ENCODE results near the gene MLLT3. TPM values are rescaled to one million over a fixed set of nuclear protein-coding genes. Genes with fewer than 3 reads are reported as not detected.

Gene MLLT3
- 10 to 100 TPM; 40.9 to 85.3 (median 71.3) TPM for total RNA-seq
- polyA plus RNA-seq, result 10 to 100 TPM; 62.6 to 64.8 TPM
- 146 reads per million, percentile 90 among the genes with 10 or more reads in this experiment for total RNA-seq

DNA sequence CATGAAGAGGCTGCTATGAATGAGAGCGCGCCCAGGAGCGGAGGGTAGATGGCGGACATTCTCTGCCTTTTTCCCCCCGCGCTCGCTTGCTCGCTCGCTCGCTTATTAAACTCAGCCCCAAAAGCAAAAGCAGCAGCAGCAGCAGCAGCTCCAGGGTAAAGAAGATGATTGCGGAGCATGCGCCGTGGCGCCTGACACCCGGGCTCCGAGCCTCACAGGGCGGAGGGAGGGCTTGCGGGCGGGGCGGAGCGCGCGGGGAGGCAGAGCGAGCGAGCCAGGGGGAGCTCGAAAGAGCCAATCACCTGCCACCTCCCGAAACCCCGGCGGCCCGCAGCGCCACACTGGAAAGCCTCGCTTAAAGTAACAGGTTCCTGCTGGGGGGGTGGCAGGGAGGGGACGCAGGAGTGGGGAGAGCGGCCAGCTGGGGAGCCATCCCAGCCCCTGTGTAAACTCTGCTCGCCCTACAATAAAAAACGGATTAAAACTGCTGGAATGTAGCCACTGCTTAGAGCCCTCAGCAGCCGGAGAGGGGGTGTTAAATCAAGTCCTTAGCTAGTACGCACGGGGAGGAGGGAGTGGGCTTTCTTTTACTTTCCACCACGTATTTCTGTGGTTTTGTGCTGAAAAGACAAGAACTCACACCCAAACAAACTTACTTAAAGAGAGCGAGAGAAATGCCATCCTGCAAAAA, at the start of gene MLLT3:
MLLT3 (minus strand) TSS at position 170 of the 691 bp plus-strand sequence.
- Histone ChIP-seq H3K4me3 (ENCODE audit: low read length) (peak within 1 kb of the TSS; percentile 84), H3K27ac (ENCODE audit: low read depth, low read length) (peak within 1 kb of the TSS; percentile 89), H3K4me1 (ENCODE audit: control insufficient read depth in 2 of 2, insufficient read depth in 2 of 2, low read length in 2 of 2) (peaks cover 21 to 40% of the 10 kb centered on the region in 2 donors), H3K9me3 (ENCODE audit: control insufficient read depth in 2 of 3, low read length in 3 of 3) (no peaks in the 10 kb centered on the region), H3K36me3 (ENCODE audit: control insufficient read depth in 2 of 3, insufficient read depth in 3 of 3, low read length in 3 of 3) (peaks cover 0 to 10% (median 0%) of the 10 kb centered on the region in 3 experiments), H3K27me3 (ENCODE audit: control insufficient read depth in 2 of 2, insufficient read depth in 2 of 2, low read length in 2 of 2) (no peaks in the 10 kb centered on the region)
- no peaks in the 10 kb centered on the region for H3K27me3 Mint-ChIP-seq
- ATAC-seq, result peak; percentile 88
- H3K9me3 Mint-ChIP-seq, result peaks cover 0 to 2% (median 0%) of the 10 kb centered on the region in 11 donors
- H3K27ac Mint-ChIP-seq, result peak within 1 kb of the TSS; percentile 89 to 100 (median 99)
- CTCF ChIA-PET, result interaction anchor here (0.6 to 1.5 kb wide), 10 partner anchors 26 to 488 kb away, joined by 3 to 9 read pairs (median 4); partner anchors contain the start of gene FOCAD
- DNase-seq, result peak; percentile 91 to 98 (median 98)
- H3K36me3 Mint-ChIP-seq, result peaks cover 0 to 21% (median 0%) of the 10 kb centered on the region in 5 donors
- peak within 1 kb of the TSS; percentile 92 to 100 (median 98) for H3K4me3 Mint-ChIP-seq
- POLR2A ChIA-PET, result interaction anchor here (0.5 to 2.3 kb wide), 40 partner anchors 12 to 607 kb away, joined by 3 to 31 read pairs (median 4); partner anchors contain the start of genes FOCAD and HACD4
- H3K4me1 Mint-ChIP-seq, result peaks cover 30 to 48% (median 45%) of the 10 kb centered on the region in 7 donors
- intact Hi-C loops (cut with micrococcal nuclease), result loop anchor here (1.0 to 10.0 kb wide), 31 partner anchors 18 to 1575 kb away; partner anchors contain the start of genes FOCAD (in 2 of the 2), HACD4 (in 2 of the 2), RRAGA (in 2 of the 2) and DENND4C (in 1 of the 2)

DNA sequence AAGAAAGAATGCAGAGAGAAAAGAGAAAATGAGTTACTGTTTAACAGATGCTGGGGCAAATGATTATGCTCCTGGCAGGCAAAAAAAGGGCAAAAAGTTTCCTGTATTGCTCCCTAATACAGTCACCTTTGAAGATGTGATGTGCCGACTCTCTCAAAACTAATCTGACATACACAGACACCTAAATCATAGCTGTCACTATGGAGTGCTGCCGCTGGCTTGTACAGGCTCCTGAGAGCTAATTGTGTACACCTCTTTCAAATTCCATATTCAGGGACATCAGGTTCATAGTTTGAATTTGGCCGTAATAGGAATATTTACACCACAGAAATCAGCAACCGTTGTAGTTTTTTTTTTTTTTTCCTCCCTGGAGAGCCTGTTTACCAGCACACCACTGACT, 49.3 kb upstream of the MLLT3 start:
- no peak overlapping the region for H3K27ac ChIP-seq (ENCODE audit: low read depth, low read length)
- no peak overlapping the region for H3K4me3 Mint-ChIP-seq
- no peak for ATAC-seq
- H3K27ac Mint-ChIP-seq, result no peak overlapping the region
- no peak for DNase-seq
- no peaks in the 10 kb centered on the region for H3K36me3 ChIP-seq (ENCODE audit: control insufficient read depth in 2 of 3, insufficient read depth in 3 of 3, low read length in 3 of 3)
- H3K9me3 Mint-ChIP-seq, result no peaks in the 10 kb centered on the region
- ChIA-PET POLR2A (interaction anchor here (1.0 to 1.5 kb wide), 3 partner anchors 13 to 30 kb away, joined by 3 to 4 read pairs (median 4); partner anchors contain the start of gene FOCAD), CTCF (interaction anchor here (0.6 kb wide), 1 partner anchor 108 kb away, joined by 3 read pairs; no protein-coding TSS in a partner anchor)
- H3K4me1 ChIP-seq (ENCODE audit: control insufficient read depth in 2 of 2, insufficient read depth in 2 of 2, low read length in 2 of 2), result no peaks in the 10 kb centered on the region
- peaks cover 0 to 4% (median 0%) of the 10 kb centered on the region in 5 donors for H3K27me3 Mint-ChIP-seq
- H3K27me3 ChIP-seq (ENCODE audit: control insufficient read depth in 2 of 2, insufficient read depth in 2 of 2, low read length in 2 of 2), result no peaks in the 10 kb centered on the region
- H3K4me1 Mint-ChIP-seq, result no peaks in the 10 kb centered on the region
- intact Hi-C loops (cut with micrococcal nuclease), result no loop called here
- peaks cover 0 to 8% (median 6%) of the 10 kb centered on the region in 5 donors for H3K36me3 Mint-ChIP-seq
- H3K4me3 ChIP-seq (ENCODE audit: low read length), result no peak overlapping the region
- H3K9me3 ChIP-seq (ENCODE audit: control insufficient read depth in 2 of 3, low read length in 3 of 3), result no peaks in the 10 kb centered on the region

DNA sequence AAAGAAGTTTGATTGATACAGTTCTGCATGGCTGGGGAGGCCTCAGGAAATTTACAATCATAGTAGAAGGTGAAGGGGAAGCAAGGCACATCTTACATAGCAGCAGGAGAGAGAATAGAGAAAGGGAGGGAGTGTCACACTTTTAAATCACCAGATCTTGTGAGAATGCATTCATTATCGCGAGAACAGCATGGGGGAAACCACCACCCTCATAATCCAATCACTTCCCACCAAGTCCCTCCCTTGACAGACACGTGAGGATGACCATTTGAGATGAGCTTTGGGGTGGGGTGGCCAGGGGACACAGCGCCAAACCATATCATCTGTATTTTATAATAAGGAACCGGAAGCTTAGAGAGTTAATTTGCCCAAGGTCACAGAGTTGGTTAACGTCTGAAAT, 48.1 kb upstream of the MLLT3 start:
- no peaks in the 10 kb centered on the region for H3K27me3 ChIP-seq (ENCODE audit: control insufficient read depth in 2 of 2, insufficient read depth in 2 of 2, low read length in 2 of 2)
- H3K36me3 ChIP-seq (ENCODE audit: control insufficient read depth in 2 of 3, insufficient read depth in 3 of 3, low read length in 3 of 3), result no peaks in the 10 kb centered on the region
- ChIA-PET POLR2A (no interaction called here), CTCF (interaction anchor here (1.2 kb wide), 1 partner anchor 14 kb away, joined by 3 read pairs; the partner anchor contains the start of gene FOCAD)
- no peaks in the 10 kb centered on the region for H3K4me1 ChIP-seq (ENCODE audit: control insufficient read depth in 2 of 2, insufficient read depth in 2 of 2, low read length in 2 of 2)
- Mint-ChIP-seq H3K27me3 (peaks cover 0 to 4% (median 0%) of the 10 kb centered on the region in 5 donors), H3K4me1 (no peaks in the 10 kb centered on the region), H3K27ac (no peak overlapping the region), H3K4me3 (no peak overlapping the region), H3K36me3 (peaks cover 0 to 6% (median 3%) of the 10 kb centered on the region in 5 donors), H3K9me3 (no peaks in the 10 kb centered on the region)
- ATAC-seq (no peak), DNase-seq (no peak)
- H3K27ac ChIP-seq (ENCODE audit: low read depth, low read length), result no peak overlapping the region
- intact Hi-C loops (cut with micrococcal nuclease), result no loop called here
- no peak overlapping the region for H3K4me3 ChIP-seq (ENCODE audit: low read length)
- no peaks in the 10 kb centered on the region for H3K9me3 ChIP-seq (ENCODE audit: control insufficient read depth in 2 of 3, low read length in 3 of 3)

DNA sequence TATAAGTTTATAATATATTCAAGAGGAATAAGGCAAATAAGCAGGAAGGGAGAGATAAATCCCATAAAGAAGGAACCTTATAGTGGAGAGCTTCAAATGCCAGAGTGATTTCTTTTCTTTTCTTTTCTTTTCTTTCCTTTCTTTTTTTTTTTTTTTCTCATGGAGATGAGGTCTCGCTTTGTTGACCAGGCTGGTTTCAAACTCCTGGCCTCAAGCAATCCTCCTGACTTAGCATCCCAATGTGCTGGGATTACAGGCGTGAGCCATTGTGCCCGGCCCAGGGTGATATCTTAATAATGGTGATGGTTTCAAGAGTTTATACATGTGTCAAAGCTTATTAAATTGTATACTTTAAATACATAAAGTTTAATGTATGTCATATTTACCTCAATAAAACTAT, 42.2 kb upstream of the MLLT3 start:
- no peaks in the 10 kb centered on the region for H3K36me3 ChIP-seq (ENCODE audit: control insufficient read depth in 2 of 3, insufficient read depth in 3 of 3, low read length in 3 of 3)
- H3K4me1 Mint-ChIP-seq, result peaks cover 0 to 11% (median 5%) of the 10 kb centered on the region in 7 donors
- peaks cover 0 to 6% (median 0%) of the 10 kb centered on the region in 5 donors for H3K27me3 Mint-ChIP-seq
- intact Hi-C loops (cut with micrococcal nuclease), result no loop called here
- DNase-seq, result no peak
- no peaks in the 10 kb centered on the region for H3K9me3 Mint-ChIP-seq
- ChIA-PET CTCF (no interaction called here), POLR2A (interaction anchor here (0.6 kb wide), 1 partner anchor 19 kb away, joined by 3 read pairs; the partner anchor contains the start of gene FOCAD)
- ATAC-seq, result no peak
- no peak overlapping the region for H3K4me3 ChIP-seq (ENCODE audit: low read length)
- H3K4me1 ChIP-seq (ENCODE audit: control insufficient read depth in 2 of 2, insufficient read depth in 2 of 2, low read length in 2 of 2), result peaks cover 0 to 2% of the 10 kb centered on the region in 2 donors
- H3K27me3 ChIP-seq (ENCODE audit: control insufficient read depth in 2 of 2, insufficient read depth in 2 of 2, low read length in 2 of 2), result no peaks in the 10 kb centered on the region
- no peak overlapping the region for H3K27ac Mint-ChIP-seq
- no peaks in the 10 kb centered on the region for H3K36me3 Mint-ChIP-seq
- H3K9me3 ChIP-seq (ENCODE audit: control insufficient read depth in 2 of 3, low read length in 3 of 3), result no peaks in the 10 kb centered on the region
- H3K27ac ChIP-seq (ENCODE audit: low read depth, low read length), result no peak overlapping the region
- no peak overlapping the region for H3K4me3 Mint-ChIP-seq

DNA sequence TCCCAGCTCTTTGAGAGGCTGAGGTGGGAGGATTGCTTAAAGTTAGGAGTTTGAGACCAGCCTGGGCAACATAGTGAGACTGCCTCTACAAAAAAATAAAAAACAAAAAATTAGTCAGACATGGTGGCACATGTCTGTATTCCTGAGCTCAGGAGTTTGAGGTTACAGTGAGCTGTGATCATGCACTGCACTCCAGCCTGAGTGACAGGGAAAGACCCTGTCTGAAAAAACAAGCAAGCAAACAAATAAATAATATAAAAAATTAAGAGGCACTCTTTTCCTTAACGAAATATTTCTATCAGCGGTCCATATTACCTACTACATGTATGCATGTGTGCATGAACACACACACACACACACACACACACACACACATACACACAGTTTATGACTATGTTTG, 40.8 kb upstream of the MLLT3 start:
- no peak overlapping the region for H3K27ac Mint-ChIP-seq
- H3K36me3 ChIP-seq (ENCODE audit: control insufficient read depth in 2 of 3, insufficient read depth in 3 of 3, low read length in 3 of 3), result no peaks in the 10 kb centered on the region
- no peak for DNase-seq
- H3K9me3 ChIP-seq (ENCODE audit: control insufficient read depth in 2 of 3, low read length in 3 of 3), result no peaks in the 10 kb centered on the region
- peaks cover 0 to 5% of the 10 kb centered on the region in 2 donors for H3K4me1 ChIP-seq (ENCODE audit: control insufficient read depth in 2 of 2, insufficient read depth in 2 of 2, low read length in 2 of 2)
- H3K36me3 Mint-ChIP-seq, result no peaks in the 10 kb centered on the region
- H3K4me3 Mint-ChIP-seq, result no peak overlapping the region
- no peaks in the 10 kb centered on the region for H3K9me3 Mint-ChIP-seq
- no peak overlapping the region for H3K27ac ChIP-seq (ENCODE audit: low read depth, low read length)
- no peak overlapping the region for H3K4me3 ChIP-seq (ENCODE audit: low read length)
- CTCF ChIA-PET, result interaction anchor here (0.7 kb wide), 1 partner anchor 238 kb away, joined by 3 read pairs; no protein-coding TSS in a partner anchor
- peaks cover 0 to 11% (median 5%) of the 10 kb centered on the region in 7 donors for H3K4me1 Mint-ChIP-seq
- ATAC-seq, result no peak
- peaks cover 0 to 6% (median 0%) of the 10 kb centered on the region in 5 donors for H3K27me3 Mint-ChIP-seq
- intact Hi-C loops (cut with micrococcal nuclease), result no loop called here
- POLR2A ChIA-PET, result interaction anchor here (1.9 kb wide), 1 partner anchor 20 kb away, joined by 3 read pairs; the partner anchor contains the start of gene FOCAD
- no peaks in the 10 kb centered on the region for H3K27me3 ChIP-seq (ENCODE audit: control insufficient read depth in 2 of 2, insufficient read depth in 2 of 2, low read length in 2 of 2)

DNA sequence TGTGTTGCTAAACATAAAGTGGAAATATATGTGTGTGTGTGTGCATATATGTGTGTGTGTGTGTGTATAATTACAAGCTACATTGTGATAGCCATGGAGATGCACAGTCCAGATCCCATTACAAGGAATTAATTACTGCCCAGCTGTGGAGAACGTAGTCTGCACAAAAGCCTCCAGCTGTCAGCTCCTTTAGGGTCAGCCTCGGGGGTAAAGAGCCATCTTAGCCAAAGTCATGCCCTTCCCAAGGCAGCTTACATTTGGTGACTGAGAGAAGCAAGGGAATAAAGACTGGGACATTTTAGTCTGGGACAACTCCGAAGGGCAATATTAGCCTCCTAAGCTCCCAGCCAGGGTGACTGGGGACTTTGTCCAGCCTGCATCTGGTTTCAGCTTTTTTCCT, 39.9 kb upstream of the MLLT3 start:
- Mint-ChIP-seq H3K36me3 (no peaks in the 10 kb centered on the region), H3K9me3 (no peaks in the 10 kb centered on the region), H3K27me3 (peaks cover 0 to 2% (median 0%) of the 10 kb centered on the region in 5 donors), H3K27ac (no peak overlapping the region), H3K4me3 (no peak overlapping the region), H3K4me1 (peaks cover 0 to 11% (median 5%) of the 10 kb centered on the region in 7 donors)
- ChIA-PET CTCF (no interaction called here), POLR2A (interaction anchor here (0.7 to 1.9 kb wide), 2 partner anchors 9 to 21 kb away, joined by 3 read pairs; partner anchors contain the start of gene FOCAD)
- Histone ChIP-seq H3K27me3 (ENCODE audit: control insufficient read depth in 2 of 2, insufficient read depth in 2 of 2, low read length in 2 of 2) (no peaks in the 10 kb centered on the region), H3K9me3 (ENCODE audit: control insufficient read depth in 2 of 3, low read length in 3 of 3) (no peaks in the 10 kb centered on the region), H3K4me1 (ENCODE audit: control insufficient read depth in 2 of 2, insufficient read depth in 2 of 2, low read length in 2 of 2) (peaks cover 0 to 5% of the 10 kb centered on the region in 2 donors), H3K36me3 (ENCODE audit: control insufficient read depth in 2 of 3, insufficient read depth in 3 of 3, low read length in 3 of 3) (no peaks in the 10 kb centered on the region), H3K27ac (ENCODE audit: low read depth, low read length) (no peak overlapping the region), H3K4me3 (ENCODE audit: low read length) (no peak overlapping the region)
- ATAC-seq (no peak), DNase-seq (no peak)
- intact Hi-C loops (cut with micrococcal nuclease), result no loop called here
